Posterior cingulate gyrus (tissue), 11 donors: ENCODE measurements around the gene THSD4.
"Not testable (repeated sequence)": the region's sequence is repeated elsewhere in the genome, so short reads cannot be mapped to it uniquely, and the experiment has no call there.

ENCODE experiments used
- DNase-seq, 10 donors: peaks; one replicate each; pipeline versions ENCODE4 v3.0.0 to v3.0.0-alpha.2; 2020 to 2021; ENCODE audit warnings: mixed read lengths in 3 of 10
- intact Hi-C: fragments of 100-400 bp; cut with DNase I; formaldehyde crosslinking; loops from one replicate; pipeline ENCODE4 v1.15.1; 2023

The THSD4 gene

DNA sequence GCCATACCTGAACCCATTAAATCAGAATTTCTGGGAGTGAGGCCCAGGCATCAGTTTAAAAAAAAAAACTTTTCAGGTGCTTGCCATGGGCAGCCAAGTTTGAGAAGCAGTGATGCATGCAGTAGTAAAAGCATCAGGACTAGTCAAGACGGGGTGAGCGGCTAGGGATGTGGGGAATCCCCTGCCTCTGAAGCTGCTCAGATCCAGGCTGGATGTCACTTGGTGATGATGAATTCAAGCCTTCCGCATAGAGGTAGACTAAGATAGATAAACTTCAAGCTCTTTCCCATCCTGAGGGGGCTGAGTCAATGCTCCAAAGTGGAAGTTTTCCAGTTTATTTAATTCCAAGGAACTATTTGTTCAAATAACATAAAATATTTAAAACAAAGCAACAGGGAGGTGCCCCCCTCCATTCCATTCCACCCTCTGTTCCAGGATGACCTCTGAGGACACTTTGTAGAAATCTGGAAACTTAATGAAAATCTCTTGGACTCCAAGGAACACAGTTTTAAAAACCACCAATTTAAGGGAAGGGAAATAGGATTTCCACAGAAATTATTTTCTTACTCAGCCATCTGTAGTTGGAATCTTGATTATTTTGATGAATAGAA is 594.6 kb downstream of the THSD4 start:
- no peak for DNase-seq
- intact Hi-C loops: no loop called here

DNA sequence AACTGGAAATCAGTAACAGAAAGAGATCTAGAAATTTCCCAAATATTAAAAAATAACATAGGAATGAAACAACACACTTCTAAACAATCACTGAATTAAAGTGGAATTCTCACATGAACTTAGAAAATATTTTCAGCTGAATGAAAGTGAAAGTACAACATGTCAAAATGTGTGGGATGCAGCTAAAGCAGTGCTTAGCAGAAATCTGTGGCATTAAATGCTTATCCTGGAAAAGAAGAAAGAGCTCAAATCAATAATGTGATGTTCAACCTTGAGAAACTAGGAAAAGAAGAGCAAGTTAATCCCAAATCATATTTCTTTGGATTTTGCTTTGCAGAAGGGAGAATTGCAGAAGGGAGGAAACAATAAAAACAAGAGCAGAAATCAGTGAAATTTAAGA is 596.9 kb downstream of the THSD4 start:
- intact Hi-C loops: no loop called here
- no peak for DNase-seq

DNA sequence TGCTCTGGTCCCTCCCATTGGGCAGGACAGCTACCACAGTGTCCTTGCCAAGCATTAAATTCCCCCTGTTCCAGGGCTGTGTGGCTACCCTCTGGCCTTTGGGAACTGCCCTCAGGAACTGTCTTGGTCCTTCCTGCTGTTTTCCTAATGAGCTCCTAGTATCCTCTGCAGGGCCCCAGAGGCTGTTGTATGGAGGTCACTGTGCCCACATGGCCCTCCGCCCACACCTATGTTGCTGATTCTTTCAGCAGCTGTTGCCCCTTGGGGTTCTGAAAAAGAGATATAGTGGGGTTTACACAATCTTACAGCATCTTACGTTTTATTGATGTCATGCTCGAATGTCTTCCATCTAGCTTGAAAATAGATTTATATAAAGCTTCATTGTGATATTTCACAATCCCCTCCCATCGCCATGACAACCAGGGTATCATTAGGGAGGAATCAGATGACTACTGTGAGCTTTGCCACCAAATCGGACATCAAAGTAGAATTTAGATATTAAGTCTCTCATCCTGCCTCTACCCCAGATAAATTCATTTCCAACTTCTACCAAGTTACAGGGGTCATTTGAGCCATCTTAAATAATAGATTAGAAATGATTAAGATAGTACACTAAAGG is 598.0 kb downstream of the THSD4 start:
- intact Hi-C loops: no loop called here
- DNase-seq: no peak

- intact Hi-C loops: no loop called here
- no peak for DNase-seq
Measured at GRCh38 chr15:71715914-71716313, 600.6 kb downstream of the THSD4 start.

- DNase-seq: no peak
- intact Hi-C loops: no loop called here
Measured at GRCh38 chr15:71716990-71717389, 601.7 kb downstream of the THSD4 start.

DNA sequence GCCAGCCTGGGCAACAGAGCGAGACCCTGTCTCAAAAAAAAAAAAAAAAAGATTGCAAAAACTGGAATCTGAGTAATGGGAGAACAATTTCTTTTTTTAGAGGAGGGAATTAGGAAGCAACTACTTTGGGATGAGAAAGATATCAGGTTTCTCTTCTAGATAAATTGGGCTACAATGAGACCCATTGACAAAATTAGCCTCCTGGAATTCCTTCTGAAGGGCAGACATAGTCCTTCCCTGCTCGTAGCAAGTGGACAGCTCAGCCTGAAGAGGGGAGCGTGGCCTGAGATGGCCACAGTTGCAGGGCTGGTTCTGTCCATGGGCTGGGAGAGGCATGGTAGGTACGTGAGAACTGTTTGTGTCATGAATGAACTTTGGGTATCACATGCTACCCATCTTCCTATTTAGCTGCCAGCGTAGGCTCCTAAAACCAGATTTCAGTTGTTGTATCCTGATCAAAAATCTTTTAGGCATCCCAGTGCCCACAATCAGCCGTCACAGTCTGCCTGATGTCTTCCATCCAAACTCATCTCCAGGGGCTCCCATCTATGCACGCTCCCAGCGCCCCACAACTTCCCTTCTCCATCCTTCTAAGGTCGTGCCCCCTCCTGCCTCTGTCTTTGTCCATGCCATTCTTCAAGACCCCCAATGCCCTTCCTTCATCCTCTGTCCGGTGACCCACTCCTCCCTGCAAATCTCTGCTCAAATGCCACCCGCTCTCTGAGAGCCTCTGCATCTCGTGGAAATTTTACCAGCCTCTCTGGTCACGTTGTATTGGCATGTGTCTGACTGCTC is 603.0 kb downstream of the THSD4 start:
- DNase-seq: no peak
- intact Hi-C loops: no loop called here

DNA sequence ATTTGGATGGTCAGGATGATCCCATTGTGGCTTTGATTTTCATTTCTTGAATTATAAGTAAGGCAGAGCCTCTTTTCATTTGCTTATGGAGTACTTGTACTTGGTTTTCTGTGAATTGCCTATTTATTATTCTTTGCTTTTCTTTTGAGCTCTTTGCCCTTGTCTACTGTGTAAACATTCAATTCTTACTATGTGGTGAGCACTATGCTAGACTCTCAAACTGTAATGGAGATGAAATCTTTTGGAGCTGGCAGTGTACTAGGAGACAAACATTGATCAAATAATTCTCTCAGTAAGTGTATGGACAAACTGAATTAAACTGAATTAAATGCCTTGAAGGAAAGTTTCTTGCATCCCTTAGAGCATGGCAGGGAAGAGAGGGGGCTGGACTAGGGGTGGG is 608.1 kb downstream of the THSD4 start:
- DNase-seq: no peak
- intact Hi-C loops: no loop called here

GRCh38 chr15:71725207-71725955 is 610.1 kb downstream of the THSD4 start:
- intact Hi-C loops, DNase-seq: not testable (repeated sequence)

GRCh38 chr15:71728881-71729280 is 613.6 kb downstream of the THSD4 start:
- intact Hi-C loops: no loop called here
- DNase-seq: no peak

GRCh38 chr15:71729319-71729718 is 614.0 kb downstream of the THSD4 start:
- intact Hi-C loops: no loop called here

GRCh38 chr15:71730277-71731144 is 615.2 kb downstream of the THSD4 start:
- DNase-seq: peak in 3 of 10 donors; percentile 28 to 44 (median 41)
- intact Hi-C loops: loop anchor here (1.0 kb wide), 1 partner anchor 281 kb away; no protein-coding TSS in a partner anchor

More at GRCh38 chr15:71729319-71729718, 614.0 kb downstream of the THSD4 start:
- no peak for DNase-seq

DNA sequence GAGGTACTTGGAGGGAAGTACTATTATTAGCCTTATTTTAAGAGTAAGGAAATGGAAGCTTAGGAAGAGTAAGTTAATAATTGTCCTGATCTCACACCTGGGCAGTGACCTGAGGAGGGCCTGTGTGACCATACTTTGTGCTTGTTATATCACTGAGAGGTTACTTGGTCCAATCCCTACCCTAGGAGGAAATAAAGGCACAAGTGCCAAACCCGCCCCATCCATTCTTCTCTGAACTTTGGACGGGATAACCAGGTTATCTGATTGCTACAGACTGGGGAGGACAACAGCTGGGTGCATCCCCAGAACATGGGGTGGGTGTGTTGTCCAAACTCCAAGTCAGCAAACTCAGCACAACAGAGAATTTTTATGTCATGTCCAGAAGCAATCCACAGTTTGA is 617.4 kb downstream of the THSD4 start:
- DNase-seq: no peak
- intact Hi-C loops: no loop called here

GRCh38 chr15:71733122-71733521 is 617.9 kb downstream of the THSD4 start:
- DNase-seq: no peak
- intact Hi-C loops: no loop called here

- intact Hi-C loops: no loop called here
Measured at GRCh38 chr15:71734709-71735384, 619.6 kb downstream of the THSD4 start.

GRCh38 chr15:71735385-71735757 is 620.1 kb downstream of the THSD4 start:
- no peak for DNase-seq
- intact Hi-C loops: no loop called here

More at GRCh38 chr15:71734709-71735384, 619.6 kb downstream of the THSD4 start:
- no peak for DNase-seq

DNA sequence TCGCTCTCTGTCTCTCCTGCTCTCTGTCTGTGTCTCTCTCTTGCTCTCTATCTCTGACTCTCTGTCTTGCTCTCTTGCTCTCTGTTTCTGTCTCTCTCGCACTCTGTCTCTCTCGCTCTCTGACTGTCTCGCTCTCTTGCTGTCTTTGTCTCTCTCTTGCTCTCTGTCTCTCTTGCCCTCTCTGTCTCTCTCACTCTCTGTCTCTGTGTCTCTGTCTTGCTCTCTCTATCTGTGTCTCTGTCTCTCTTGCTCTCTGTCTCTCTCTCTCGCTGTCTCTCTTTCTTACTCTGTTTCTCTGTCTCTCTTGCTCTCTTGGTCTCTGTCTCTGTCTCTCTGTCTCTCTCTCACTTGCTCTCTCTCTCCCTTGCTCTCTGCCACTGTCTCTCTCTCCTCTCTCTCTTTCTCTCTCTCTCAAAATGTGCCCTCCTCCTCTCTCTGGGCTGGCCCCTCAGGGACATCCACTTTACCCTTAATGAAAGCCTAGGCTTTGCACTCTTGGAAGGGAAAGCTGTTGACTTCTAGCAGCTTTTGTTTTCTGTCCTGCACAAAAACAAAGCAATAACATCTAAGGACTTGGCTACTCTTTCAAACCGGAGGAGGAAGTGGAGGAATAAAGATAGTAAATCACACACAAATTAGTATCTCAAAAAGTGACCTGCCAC is 621.1 kb downstream of the THSD4 start:
- intact Hi-C loops: no loop called here
- no peak for DNase-seq

DNA sequence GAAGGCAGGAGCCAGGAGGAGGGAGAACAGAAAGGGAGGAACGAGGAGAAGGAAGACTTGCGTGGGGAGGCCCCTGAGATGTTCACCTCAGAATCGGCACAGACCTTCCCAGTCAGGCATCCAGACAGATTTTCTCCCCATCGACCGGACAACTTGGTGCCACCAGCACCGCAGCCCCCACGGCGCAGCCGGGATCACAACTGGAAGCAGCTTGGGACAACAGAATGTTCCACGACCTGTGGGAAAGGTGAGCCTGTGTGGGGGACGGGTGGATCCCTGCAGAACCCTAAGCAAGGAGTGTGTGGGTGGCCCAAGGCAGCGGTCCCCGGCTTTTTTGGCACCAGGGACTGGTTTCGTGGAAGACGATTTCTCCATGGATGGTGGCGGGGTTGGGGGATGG is 622.5 kb downstream of the THSD4 start:
- DNase-seq: no peak
- intact Hi-C loops: no loop called here

DNA sequence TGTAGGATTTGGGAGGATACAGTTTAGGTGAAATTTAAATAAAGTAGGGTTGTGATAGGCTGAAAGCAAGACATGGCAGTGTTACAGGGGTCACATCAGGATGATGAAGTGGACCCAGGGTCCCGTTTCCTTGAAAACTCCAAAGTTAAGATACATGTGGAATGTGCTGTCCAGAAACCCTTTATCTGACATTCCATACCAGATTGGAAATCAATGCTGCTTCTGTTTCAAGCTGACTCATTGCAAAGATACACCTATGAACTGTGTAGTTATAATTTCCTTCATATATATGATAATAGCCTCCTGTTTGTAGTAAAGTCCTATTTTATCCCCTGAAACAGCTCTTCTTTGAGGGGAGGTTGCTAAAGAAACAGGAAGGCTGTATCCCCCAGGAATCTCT is 624.1 kb downstream of the THSD4 start:
- DNase-seq: no peak
- intact Hi-C loops: no loop called here

DNA sequence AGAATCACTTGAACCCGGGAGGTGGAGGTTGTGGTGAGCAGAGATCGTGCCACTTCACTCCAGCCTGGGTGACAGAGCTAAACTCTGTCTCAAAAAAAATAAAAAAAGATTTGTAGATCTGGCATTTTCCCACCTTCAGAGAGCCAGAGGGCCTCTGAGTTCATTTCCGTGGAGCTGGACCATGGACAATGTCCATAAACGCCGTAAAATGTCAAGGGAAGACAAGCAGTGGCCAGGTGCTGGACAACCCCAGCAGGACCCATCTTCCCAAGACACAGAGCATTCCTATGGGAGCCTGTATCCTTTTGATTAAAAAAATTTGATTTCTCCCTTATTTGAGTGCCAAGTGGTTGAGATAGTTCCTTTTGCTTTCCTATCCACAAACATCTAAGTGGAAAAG is 627.7 kb downstream of the THSD4 start:
- DNase-seq: no peak
- intact Hi-C loops: loop anchor here (5.0 kb wide), 1 partner anchor 59 kb away; no protein-coding TSS in a partner anchor
